LNCaP clone FGC (cell line): ENCODE results near the gene CDK1.

ENCODE experiments used
- DNase-seq: peaks from one replicate; pipeline ENCODE4 v3.0.0-alpha.2; 2011; ENCODE audit warnings: low read depth
- H3K4me3 ChIP-seq: 2 replicates; pipeline ENCODE4 v1.5.1; 2011; ENCODE audit warnings: mild to moderate bottlenecking, low read depth, low read length, control low read depth
- CTCF ChIP-seq: IDR thresholded peaks from 2 replicates; pipeline ENCODE4 v1.5.1; 2012; ENCODE audit warnings: mild to moderate bottlenecking; ENCODE audit not compliant: control insufficient read depth, insufficient read depth; ENCODE audit errors: extremely low read depth

CDK1 gene

GRCh38 chr10:60794953-60795352, 16.7 kb downstream of the CDK1 start:
- DNase-seq, result no peak
- TF ChIP-seq CTCF, result no peak
- H3K4me3 ChIP-seq, result no peak overlapping the region

DNA sequence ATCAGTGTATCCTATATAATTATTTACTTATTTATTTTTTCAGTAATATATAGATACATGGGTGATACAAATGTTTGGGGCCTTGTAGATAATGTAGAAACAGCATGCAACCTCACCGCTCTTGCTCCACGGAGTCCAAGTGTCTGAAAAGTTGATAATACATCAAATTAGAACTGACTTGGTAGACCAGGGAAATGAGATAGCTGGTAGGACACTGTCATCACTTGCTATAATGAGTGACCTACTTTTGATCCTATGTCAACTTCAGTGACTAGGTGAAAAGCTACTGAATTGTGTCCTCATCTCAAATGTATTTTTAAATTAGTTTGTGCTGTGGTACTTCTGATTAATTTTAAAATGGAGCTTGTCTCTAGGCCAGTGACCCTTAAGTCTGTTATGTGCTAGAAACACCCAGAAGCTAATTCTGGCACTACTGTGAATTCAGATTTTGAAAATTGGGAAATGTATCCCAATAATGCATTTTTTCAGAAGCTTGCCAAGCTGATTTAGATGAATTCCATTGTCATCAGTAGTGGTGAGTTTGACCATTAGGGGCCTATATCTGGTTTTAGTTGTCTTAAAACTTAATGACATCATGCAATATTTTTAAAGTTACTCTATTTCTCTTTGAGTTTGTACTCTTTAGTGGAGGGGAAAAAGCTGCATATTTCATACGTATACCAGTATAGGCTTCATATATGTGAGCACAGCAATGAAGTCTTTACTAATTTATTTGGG, 17.4 kb downstream of the CDK1 start:
- no peak for DNase-seq
- TF ChIP-seq CTCF, result no peak
- no peak overlapping the region for H3K4me3 ChIP-seq

- no peak overlapping the region for H3K4me3 ChIP-seq
- no peak for TF ChIP-seq CTCF
- no peak for DNase-seq
Observed at GRCh38 chr10:60796481-60796880, 18.2 kb downstream of the CDK1 start.

- no peak overlapping the region for H3K4me3 ChIP-seq
- no peak for TF ChIP-seq CTCF
- DNase-seq, result no peak
Observed at GRCh38 chr10:60797200-60797599, 18.9 kb downstream of the CDK1 start.

DNA sequence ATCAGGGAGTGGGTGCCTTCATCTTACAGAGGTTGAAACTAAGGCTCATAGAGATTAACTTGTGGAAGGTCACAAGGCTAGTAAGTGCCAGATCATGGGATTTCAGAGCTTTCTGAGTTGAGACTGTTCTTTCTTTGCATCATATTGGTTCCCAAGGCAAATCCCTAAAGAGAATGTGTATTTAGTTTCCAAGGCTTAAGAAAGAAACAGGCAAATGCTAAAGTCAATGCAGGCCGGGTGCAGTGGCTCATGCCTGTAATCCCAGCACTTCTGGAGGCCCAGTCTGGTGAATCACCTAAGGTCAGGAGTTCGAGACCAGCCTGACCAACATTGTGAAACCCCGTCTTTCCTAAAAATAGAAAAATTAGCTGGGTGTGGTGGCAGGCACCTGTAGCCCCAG, 19.8 kb downstream of the CDK1 start:
- H3K4me3 ChIP-seq, result no peak overlapping the region
- no peak for TF ChIP-seq CTCF
- no peak for DNase-seq

DNA sequence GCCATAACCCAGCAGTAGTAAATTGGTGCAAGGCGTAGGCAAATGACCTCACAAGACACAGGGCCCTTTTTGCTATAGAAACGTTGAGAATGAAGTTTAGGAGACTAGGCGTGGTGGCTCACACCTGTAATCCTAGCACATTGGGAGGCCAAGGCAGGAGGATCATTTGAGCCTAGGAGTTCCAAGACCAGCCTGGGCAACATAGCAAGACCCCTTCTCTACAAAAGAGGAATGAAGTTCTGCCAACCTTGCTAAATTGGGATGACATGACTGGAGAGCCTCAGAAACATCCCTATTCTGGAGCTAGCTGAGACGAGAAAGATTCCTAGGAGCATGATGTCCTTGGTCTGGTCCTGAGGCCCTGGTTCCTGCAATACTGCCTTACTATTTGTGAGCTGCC, 20.6 kb downstream of the CDK1 start:
- DNase-seq, result no peak
- no peak overlapping the region for H3K4me3 ChIP-seq
- no peak for TF ChIP-seq CTCF
